Endothelial cell of umbilical vein (primary cell): ENCODE measurements around the gene MYO15A. TPM values are rescaled to one million over a fixed set of nuclear protein-coding genes. Genes with fewer than 3 reads are reported as not detected.

Experiments used
- BruUV-seq: library from RNA; stranded (reverse); fragments of 400-500 nt; replicated peaks from 2 replicates; lab custom pipeline; 2021; lab: Mats Ljungman, UMichigan
- CTCF ChIA-PET: fragments of 300-600, 350-600 bp; sonication (Branson Sonifier 250); formaldehyde crosslinking; loops from one replicate; lab custom pipeline; 2021; ENCODE audit warnings: antibody characterized with exemption, inconsistent platforms; lab: Charles Lee
- POLR2A ChIA-PET: fragments of 300-600, 350-600 bp; sonication (Branson Sonifier 250); formaldehyde crosslinking; loops from one replicate; lab custom pipeline; 2021; ENCODE audit warnings: antibody characterized with exemption, inconsistent platforms; lab: Charles Lee
- DNase-seq: peaks from one replicate; pipeline ENCODE4 v3.0.0-alpha.2; 2011; ENCODE audit warnings: low read depth, low spot score
- FAIRE-seq: peaks from 2 replicates; lab custom pipeline; 2011; peaks lifted over from hg19 to GRCh38; lab: Jason Lieb, UNC
- H2AFZ ChIP-seq: 2 replicates; pipeline ENCODE4 v1.6.0; 2012; ENCODE audit warnings: low read depth, low read length, control low read depth, inconsistent platforms
- H3K27ac ChIP-seq: 2 replicates; pipeline ENCODE4 v1.5.1; 2011; ENCODE audit warnings: low read depth, mild to moderate bottlenecking, control low read depth, low read length, moderate library complexity; ENCODE audit not compliant: insufficient read depth
- H3K27me3 ChIP-seq, 2 experiments: 2 replicates each; pipeline versions ENCODE4 v1.6.0 to v1.6.1; 2011; ENCODE audit warnings: low read length in 2 of 2, mixed read lengths in 1 of 2; ENCODE audit not compliant: control insufficient read depth in 2 of 2, insufficient read depth in 2 of 2
- H3K36me3 ChIP-seq, 2 experiments: 2 replicates in 1 of 2; 3 replicates in 1 of 2; pipeline ENCODE4 v1.5.1; 2011; ENCODE audit warnings: low read length in 2 of 2, mild to moderate bottlenecking in 1 of 2, moderate library complexity in 1 of 2; ENCODE audit not compliant: control insufficient read depth in 2 of 2, insufficient read depth in 2 of 2; ENCODE audit errors: extremely low read depth in 1 of 2
- H3K4me1 ChIP-seq: 3 replicates; pipeline ENCODE4 v1.5.1; 2011; ENCODE audit warnings: mild to moderate bottlenecking, low read length; ENCODE audit not compliant: control insufficient read depth, insufficient read depth; ENCODE audit errors: extremely low read depth
- H3K4me2 ChIP-seq: 2 replicates; pipeline ENCODE4 v1.6.1; 2011; ENCODE audit warnings: low read length, control low read depth, mixed read lengths; ENCODE audit not compliant: insufficient read depth
- H3K4me3 ChIP-seq, 3 experiments: fragments of 200-600 bp in 1 of 3; sonication (generic), shearing (Covaris generic) in 1 of 3; replicated peaks in 1 of 3; 2 replicates each; pipeline ENCODE4 v1.5.1; 2011 to 2016; ENCODE audit warnings: control low read depth in 3 of 3, low read length in 3 of 3, mild to moderate bottlenecking in 2 of 3, inconsistent platforms in 1 of 3, low read depth in 1 of 3, moderate library complexity in 1 of 3; ENCODE audit not compliant: insufficient read depth in 1 of 3
- H3K79me2 ChIP-seq: 2 replicates; pipeline ENCODE4 v1.6.0; 2012; ENCODE audit warnings: low read length, inconsistent platforms; ENCODE audit not compliant: control insufficient read depth, insufficient read depth
- H3K9ac ChIP-seq: replicated peaks from 2 replicates; pipeline ENCODE3; 2011; ENCODE audit warnings: low read length, control low read depth; ENCODE audit not compliant: insufficient read depth; ENCODE audit errors: extremely low read depth
- H3K9me1 ChIP-seq: replicated peaks from 3 replicates; pipeline ENCODE4 v1.6.0; 2011; ENCODE audit warnings: mild to moderate bottlenecking, low read length; ENCODE audit not compliant: control insufficient read depth, insufficient read depth; ENCODE audit errors: extremely low read depth
- H3K9me3 ChIP-seq: replicated peaks from 2 replicates; pipeline ENCODE4 v1.5.1; 2012; ENCODE audit warnings: low read length, inconsistent platforms; ENCODE audit not compliant: control insufficient read depth, insufficient read depth
- H4K20me1 ChIP-seq: replicated peaks from 2 replicates; pipeline ENCODE3; 2011; ENCODE audit warnings: mild to moderate bottlenecking, low read length; ENCODE audit not compliant: control insufficient read depth, insufficient read depth; ENCODE audit errors: extremely low read depth
- CTCF ChIP-seq, 2 donors: IDR thresholded peaks; 1 replicate in 1 of 2; 2 replicates in 1 of 2; pipeline ENCODE4 v1.5.1; 2011; ENCODE audit warnings: low read length in 2 of 2, mild to moderate bottlenecking in 2 of 2, moderate library complexity in 2 of 2, control low read depth in 1 of 2, inconsistent platforms in 1 of 2, low read depth in 1 of 2; ENCODE audit not compliant: insufficient read depth in 1 of 2; ENCODE audit errors: extremely low read depth in 1 of 2
- EZH2 ChIP-seq: IDR thresholded peaks from 2 replicates; pipeline ENCODE4 v1.6.1; 2012; ENCODE audit warnings: borderline replicate concordance, low read depth, mild to moderate bottlenecking, moderate library complexity, low read length, inconsistent platforms; ENCODE audit not compliant: severe bottlenecking
- FOS ChIP-seq: IDR thresholded peaks from 2 replicates; pipeline ENCODE4 v1.6.1; 2011; ENCODE audit warnings: mild to moderate bottlenecking, low read length, moderate library complexity, borderline replicate concordance; ENCODE audit not compliant: insufficient read depth
- GATA2 ChIP-seq: IDR thresholded peaks from 2 replicates; pipeline ENCODE4 v1.7.0; 2011; ENCODE audit warnings: low read depth, mild to moderate bottlenecking, moderate library complexity, mixed read lengths, low read length; ENCODE audit not compliant: insufficient read length, insufficient read depth
- JUN ChIP-seq: IDR thresholded peaks from 2 replicates; pipeline ENCODE4 v1.6.1; 2011; ENCODE audit warnings: borderline replicate concordance, low read depth; ENCODE audit not compliant: insufficient read length, insufficient read depth
- MAX ChIP-seq: IDR thresholded peaks from 2 replicates; pipeline ENCODE4 v1.6.1; 2011; ENCODE audit not compliant: insufficient read depth, insufficient read length
- MYC ChIP-seq: IDR thresholded peaks from one replicate; pipeline ENCODE4 v1.6.1; 2011; ENCODE audit warnings: mild to moderate bottlenecking, low read depth, low read length
- POLR2A ChIP-seq: IDR thresholded peaks from 2 replicates; pipeline ENCODE4 v1.6.1; 2012; ENCODE audit warnings: low read depth, mild to moderate bottlenecking, control low read depth, low read length
- POLR2AphosphoS5 ChIP-seq: IDR thresholded peaks from 2 replicates; pipeline ENCODE4 v1.6.1; 2012; ENCODE audit warnings: low read depth, mild to moderate bottlenecking, control low read depth, low read length, moderate library complexity; ENCODE audit not compliant: insufficient read depth
- dilution Hi-C: fragments of 300-500 bp; cut with MboI; formaldehyde crosslinking; loops from one replicate; pipeline ENCODE4 v1.15.0; 2019; ENCODE audit warnings: low sequenced_read_pairs; ENCODE audit not compliant: extremely low pct_ligation_motif_present
- intact Hi-C: fragments of 100-400 bp; cut with micrococcal nuclease; formaldehyde crosslinking; loops from one replicate; pipeline ENCODE4 v1.10.0; 2022
- polyA plus RNA-seq, 4 experiments: library from polyadenylated mRNA; depleted of rRNA in 3 of 4; stranded (reverse) in 3 of 4; unstranded in 1 of 4; fragments of >200 nt; gene quantifications; 2 replicates each; pipeline versions ENCODE4 v1.2.1 to v1.2.3, GENCODE V29; 2011 to 2012; ENCODE audit warnings: missing spikeins in 1 of 4
- total RNA-seq: library from RNA; stranded (reverse); gene quantifications from 2 replicates; pipeline ENCODE4 v1.2.3, GENCODE V29; 2021

MYO15A gene
- total and polyA plus RNA-seq, 2 donors (not counting 3 experiments of a cell fraction or from before 2014, with no cell fraction given), result 0.46 to 0.82 TPM

GRCh38 chr17:18145811-18146210, 37.3 kb downstream of the MYO15A start:
- no peaks in the 10 kb centered on the region for H3K27me3 ChIP-seq
- CTCF ChIA-PET, result no interaction called here
- no peaks in the 10 kb centered on the region for H3K9me1 ChIP-seq
- no peak overlapping the region for H2AFZ ChIP-seq
- no peak overlapping the region for H3K4me3 ChIP-seq
- no peaks in the 10 kb centered on the region for H3K79me2 ChIP-seq
- TF ChIP-seq FOS (no peak), GATA2 (no peak), CTCF (IDR thresholded peaks at IDR 0.05; ENCODE audit: extremely low read depth in 1 of 2, insufficient read depth in 1 of 2, low read depth in 1 of 2, low read length in 2 of 2) (no peak), MAX (no peak), POLR2A (no peak), MYC (no peak), JUN (no peak), POLR2AphosphoS5 (no peak), EZH2 (no peak)
- no peak for FAIRE-seq
- BruUV-seq, result no TSS peak
- intact Hi-C loops, result no loop called here
- H3K4me1 ChIP-seq, result peaks cover 4% of the 10 kb centered on the region
- H3K4me2 ChIP-seq, result no peak overlapping the region
- H3K9me3 ChIP-seq, result no peaks in the 10 kb centered on the region
- dilution Hi-C loops, result no loop called here
- H3K27ac ChIP-seq, result no peak overlapping the region
- H3K36me3 ChIP-seq, result no peaks in the 10 kb centered on the region
- POLR2A ChIA-PET, result no interaction called here
- DNase-seq, result no peak
- no peaks in the 10 kb centered on the region for H4K20me1 ChIP-seq
- no peak overlapping the region for H3K9ac ChIP-seq
